Osteoblast (primary cell): ENCODE data around the gene KCTD11. TPM values are rescaled to one million over a fixed set of nuclear protein-coding genes. Genes with fewer than 3 reads are reported as not detected.

Experiments used
- DNase-seq: peaks from one replicate; pipeline ENCODE4 v3.0.0; 2011; ENCODE audit warnings: low spot score, mixed read lengths; ENCODE audit not compliant: insufficient read length; ENCODE audit errors: missing footprints
- H2AFZ ChIP-seq: 2 replicates; pipeline ENCODE4 v1.6.0; 2011; ENCODE audit warnings: mild to moderate bottlenecking, low read length
- H3K27ac ChIP-seq: 2 replicates; pipeline ENCODE4 v1.5.1; 2011; ENCODE audit warnings: mild to moderate bottlenecking, low read depth, low read length, moderate library complexity
- H3K27me3 ChIP-seq: 2 replicates; pipeline ENCODE4 v1.6.0; 2012; ENCODE audit warnings: mild to moderate bottlenecking, control low read depth, inconsistent platforms, low read length, moderate library complexity; ENCODE audit not compliant: insufficient read depth
- H3K36me3 ChIP-seq: 2 replicates; pipeline ENCODE4 v1.5.1; 2011; ENCODE audit warnings: mild to moderate bottlenecking, low read length, control low read depth, moderate library complexity; ENCODE audit not compliant: insufficient read depth
- H3K4me1 ChIP-seq: 2 replicates; pipeline ENCODE4 v1.5.1; 2011; ENCODE audit warnings: mild to moderate bottlenecking, low read length, control low read depth, moderate library complexity; ENCODE audit not compliant: insufficient read depth
- H3K4me2 ChIP-seq: 2 replicates; pipeline ENCODE4 v1.6.0; 2011; ENCODE audit warnings: mild to moderate bottlenecking, low read length; ENCODE audit not compliant: insufficient read depth
- H3K4me3 ChIP-seq: fragments of 200-600 bp; sonication (generic); 3 replicates; pipeline ENCODE4 v1.5.1; 2012; ENCODE audit warnings: mild to moderate bottlenecking, low read length, inconsistent platforms; ENCODE audit not compliant: insufficient read depth
- H3K79me2 ChIP-seq: 2 replicates; pipeline ENCODE4 v1.6.0; 2012; ENCODE audit warnings: mild to moderate bottlenecking, low read length, control low read depth, inconsistent platforms; ENCODE audit not compliant: insufficient read depth
- H3K9me3 ChIP-seq: 2 replicates; pipeline ENCODE4 v1.5.1; 2011; ENCODE audit warnings: low read depth, low read length, control low read depth
- H4K20me1 ChIP-seq: 2 replicates; pipeline ENCODE4 v1.6.0; 2012; ENCODE audit warnings: mild to moderate bottlenecking, low read length, control low read depth; ENCODE audit not compliant: insufficient read depth
- CTCF ChIP-seq: IDR thresholded peaks from 2 replicates; pipeline ENCODE4 v1.5.1; 2011; ENCODE audit warnings: mild to moderate bottlenecking, low read depth, low read length, moderate library complexity; ENCODE audit errors: extremely low read depth
- total RNA-seq: library from RNA; depleted of rRNA; stranded (reverse); fragments of >200 nt; gene quantifications from 2 replicates; pipeline ENCODE4 v1.2.3, GENCODE V29; 2012

The KCTD11 gene
- 11.5 and 11.9 TPM in 2 replicates for total RNA-seq

- Histone ChIP-seq H4K20me1 (peaks cover 37% of the 10 kb centered on the region), H3K27ac (peak within 1 kb of the TSS; percentile 94), H2AFZ (peak within 1 kb of the TSS; percentile 86), H3K4me1 (peaks cover 50% of the 10 kb centered on the region), H3K4me3 (peak within 1 kb of the TSS; percentile 95), H3K9me3 (no peaks in the 10 kb centered on the region), H3K79me2 (peaks cover 39% of the 10 kb centered on the region), H3K36me3 (no peaks in the 10 kb centered on the region), H3K27me3 (no peaks in the 10 kb centered on the region), H3K4me2 (peak within 1 kb of the TSS; percentile 96)
- DNase-seq = peak; percentile 99
- no peak for TF ChIP-seq CTCF
Measured at GRCh38 chr17:7351665-7352502, at the start of gene KCTD11. Gene KCTD11, plus strand, starts transcription at chr17:7352162.

GRCh38 chr17:7304179-7304578, 47.8 kb upstream of the KCTD11 start:
- Histone ChIP-seq H3K27me3 (no peaks in the 10 kb centered on the region), H3K36me3 (peaks cover under 1% of the 10 kb centered on the region), H4K20me1 (peaks cover 9% of the 10 kb centered on the region), H3K4me2 (no peak overlapping the region), H3K4me3 (no peak overlapping the region), H3K27ac (no peak overlapping the region), H2AFZ (no peak overlapping the region), H3K9me3 (no peaks in the 10 kb centered on the region), H3K79me2 (peaks cover 17% of the 10 kb centered on the region), H3K4me1 (peaks cover 2% of the 10 kb centered on the region)
- no peak for TF ChIP-seq CTCF
- DNase-seq = no peak

GRCh38 chr17:7306911-7307685, 44.9 kb upstream of the KCTD11 start, which contains the start of gene EIF5A:
Gene EIF5A, plus strand, starts transcription at chr17:7307628. Its CDS starts 2,008 bp downstream, at chr17:7309636.
- Histone ChIP-seq H3K36me3 (peaks cover 27% of the 10 kb centered on the region), H2AFZ (peak within 1 kb of the TSS; percentile 97), H3K9me3 (no peaks in the 10 kb centered on the region), H3K79me2 (peaks cover 44% of the 10 kb centered on the region), H3K27ac (peak within 1 kb of the TSS; percentile 82), H3K4me2 (peak within 1 kb of the TSS; percentile 97), H3K4me3 (peak within 1 kb of the TSS; percentile 76), H3K4me1 (peaks cover 12% of the 10 kb centered on the region), H4K20me1 (peaks cover 36% of the 10 kb centered on the region), H3K27me3 (no peaks in the 10 kb centered on the region)
- DNase-seq = peak; percentile 100
- no peak for TF ChIP-seq CTCF
